GM18868 (cell line): Measurements from ENCODE around the gene UBASH3A.
"Not testable (repeated sequence)": the region's sequence is repeated elsewhere in the genome, so short reads cannot be mapped to it uniquely, and the experiment has no call there.

ENCODE experiments used
- ATAC-seq: cut with Tn5 transposase; IDR thresholded peaks from one replicate; pipeline ENCODE4 v1.9.1; 2021; ENCODE audit warnings: mild to moderate bottlenecking, moderate library complexity; ENCODE audit not compliant: unreplicated experiment

Gene UBASH3A

DNA sequence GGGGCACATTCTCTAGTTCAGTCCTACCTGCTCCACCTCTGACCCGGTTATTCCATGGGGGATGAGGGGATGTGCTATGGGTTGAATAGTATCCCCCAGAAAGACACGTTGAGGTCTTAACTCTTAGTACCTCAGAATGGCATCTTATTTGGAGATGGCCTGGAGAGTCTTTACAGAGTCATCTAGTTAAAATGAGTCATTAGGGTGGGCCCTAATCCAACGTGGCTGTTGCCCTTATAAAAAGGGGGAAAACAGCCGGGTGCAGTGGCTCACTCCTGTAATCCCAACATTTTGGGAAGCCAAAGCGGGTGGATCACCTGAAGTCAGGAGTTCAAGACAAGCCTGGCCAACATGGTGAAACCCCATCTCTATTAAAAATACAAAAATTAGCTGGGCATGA, 13.5 kb upstream of the UBASH3A start:
- ATAC-seq: no peak

DNA sequence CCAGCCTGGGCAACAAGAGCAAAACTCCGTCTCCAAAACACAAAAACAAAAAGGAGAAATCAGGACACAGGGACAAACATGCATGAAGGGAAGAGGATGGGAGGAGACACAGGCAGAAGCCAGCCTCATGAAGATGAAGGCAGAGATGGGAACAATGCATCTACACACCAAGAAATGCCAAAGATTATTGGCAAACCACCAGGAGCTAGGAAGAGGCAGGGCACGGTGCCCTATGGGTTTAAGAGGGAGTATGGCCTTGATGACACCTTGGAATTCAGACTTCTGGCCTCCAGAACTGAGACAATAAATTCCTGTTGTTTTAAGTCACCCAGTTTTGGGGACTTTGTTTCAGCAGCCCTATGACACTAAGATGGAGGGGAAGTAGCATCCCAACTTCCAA, 13.0 kb upstream of the UBASH3A start:
- no peak for ATAC-seq

GRCh38 chr21:42391297-42391696, 12.4 kb upstream of the UBASH3A start:
- ATAC-seq: no peak

- ATAC-seq: peak; percentile 75
Observed at GRCh38 chr21:42392731-42393442, 10.8 kb upstream of the UBASH3A start.

GRCh38 chr21:42393443-42393950, 10.2 kb upstream of the UBASH3A start:
- no peak for ATAC-seq

DNA sequence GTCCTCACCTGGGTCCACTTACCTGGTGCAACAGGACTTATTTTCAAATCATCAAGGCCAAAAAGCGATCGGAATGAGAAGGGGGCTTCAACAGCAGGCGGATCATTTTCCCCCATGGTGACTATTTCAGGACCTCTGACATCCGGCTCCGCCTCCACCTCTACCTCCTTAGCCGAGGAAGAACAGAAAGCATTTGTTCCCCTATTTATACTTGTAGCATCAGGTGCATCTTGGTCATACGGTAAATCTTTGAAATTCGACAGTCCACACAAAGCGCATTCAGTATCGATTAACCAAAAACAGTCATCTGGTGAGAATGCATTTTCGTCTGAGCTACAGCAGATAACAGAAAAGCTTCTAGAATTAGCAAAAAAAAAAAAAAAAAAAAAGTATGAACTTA, 8.4 kb upstream of the UBASH3A start:
- no peak for ATAC-seq

DNA sequence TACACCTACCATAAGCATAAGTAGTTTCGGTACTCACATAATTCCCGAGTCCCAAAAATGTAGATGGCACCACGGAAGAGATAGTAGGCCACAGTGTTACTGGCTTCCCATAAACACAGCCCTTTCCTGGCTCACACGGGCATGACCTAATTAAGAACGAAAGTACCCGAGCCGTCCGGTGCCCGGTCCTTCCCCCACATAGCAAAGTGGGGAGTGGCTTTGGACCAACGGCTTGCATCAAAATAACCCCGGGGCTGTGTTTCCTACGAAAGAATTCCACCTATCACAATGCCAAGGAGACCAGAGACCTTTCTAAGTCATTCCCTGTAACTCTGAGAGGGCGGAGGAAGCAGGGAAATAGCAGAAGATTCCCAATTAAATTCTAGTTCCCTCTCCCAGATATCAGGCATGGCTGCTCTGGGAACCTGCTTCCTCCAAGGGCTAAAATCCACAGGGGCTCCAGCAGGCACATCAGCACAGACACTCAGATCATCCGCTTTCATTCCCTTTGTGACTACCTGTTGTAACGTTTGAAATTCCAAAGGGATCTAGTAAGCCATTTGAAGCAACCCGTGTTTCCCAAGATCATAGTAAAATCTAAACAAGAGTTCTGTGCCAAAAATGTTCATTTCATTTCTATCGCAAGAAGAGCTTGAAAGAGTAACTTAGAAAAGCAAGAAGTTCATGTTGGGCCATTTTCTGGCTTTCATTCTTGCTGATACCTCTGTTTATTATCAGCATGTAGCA, 7.6 kb upstream of the UBASH3A start, which contains the start of gene TMPRSS3:
Gene TMPRSS3, minus strand, starts transcription at position 148 of the 747 bp plus-strand sequence. CDS start 635 bp downstream, outside the sequence.
- no peak for ATAC-seq

GRCh38 chr21:42396799-42397745, 6.6 kb upstream of the UBASH3A start:
- no peak for ATAC-seq

- ATAC-seq: no peak
Observed at GRCh38 chr21:42397746-42398394, 5.8 kb upstream of the UBASH3A start.

DNA sequence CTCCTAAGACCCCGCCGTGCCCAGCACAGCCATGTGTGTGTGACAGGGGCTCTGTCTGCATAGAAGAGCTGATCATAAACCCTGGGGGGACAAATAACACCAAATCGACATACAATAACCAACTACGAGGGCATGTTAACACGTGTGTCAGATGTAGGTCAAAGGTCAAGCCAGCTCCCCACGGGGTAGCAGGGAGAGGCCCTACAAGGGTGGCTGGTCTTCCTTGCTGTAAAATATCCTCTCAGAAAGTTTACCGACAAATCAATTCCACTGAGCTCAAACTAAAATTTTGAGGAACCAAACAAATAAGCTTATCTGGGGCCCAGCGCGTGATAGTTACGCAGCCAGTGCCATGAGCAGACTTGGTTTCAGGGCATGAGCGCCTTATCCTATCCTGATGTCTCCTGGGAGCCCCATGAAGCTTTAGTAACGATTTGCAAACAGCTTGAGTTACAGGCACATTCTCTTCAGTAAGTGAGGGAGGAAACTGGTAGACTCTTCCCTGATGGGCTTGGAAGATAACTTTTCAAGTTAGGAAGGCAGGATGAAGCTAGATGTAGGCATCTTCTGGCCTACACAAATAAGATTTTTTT, 5.2 kb upstream of the UBASH3A start:
- no peak for ATAC-seq

GRCh38 chr21:42400525-42400924, 3.2 kb upstream of the UBASH3A start:
- peak; percentile 49 for ATAC-seq

DNA sequence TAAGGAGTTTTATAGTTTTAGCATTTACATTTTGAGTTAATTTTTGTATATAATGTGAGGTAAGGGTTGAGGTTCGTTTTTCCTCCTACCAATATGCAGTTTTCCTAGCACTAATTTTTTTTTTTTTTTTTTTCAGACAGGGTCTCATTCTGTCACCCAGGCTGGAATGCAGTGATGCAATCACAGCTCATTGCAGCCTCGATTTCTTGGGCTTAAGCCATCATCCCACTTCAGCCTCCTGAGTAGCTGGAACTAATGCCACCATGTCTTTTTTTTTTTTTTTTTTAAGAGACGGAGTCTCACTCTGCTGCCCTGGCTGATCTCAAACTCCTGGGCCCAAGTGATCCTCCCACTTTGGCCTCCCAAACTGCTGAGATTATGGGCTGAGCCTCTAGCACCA, 2.5 kb upstream of the UBASH3A start:
- ATAC-seq: no peak

- no peak for ATAC-seq
Observed at GRCh38 chr21:42401820-42402251, 1.9 kb upstream of the UBASH3A start.

GRCh38 chr21:42404539-42404938, 837 bp downstream of the UBASH3A start:
- ATAC-seq: no peak

GRCh38 chr21:42405064-42406013, 1.6 kb downstream of the UBASH3A start:
- no peak for ATAC-seq

GRCh38 chr21:42406201-42406621, 2.5 kb downstream of the UBASH3A start:
- ATAC-seq: no peak

- no peak for ATAC-seq
Observed at GRCh38 chr21:42406866-42407265, 3.2 kb downstream of the UBASH3A start.

DNA sequence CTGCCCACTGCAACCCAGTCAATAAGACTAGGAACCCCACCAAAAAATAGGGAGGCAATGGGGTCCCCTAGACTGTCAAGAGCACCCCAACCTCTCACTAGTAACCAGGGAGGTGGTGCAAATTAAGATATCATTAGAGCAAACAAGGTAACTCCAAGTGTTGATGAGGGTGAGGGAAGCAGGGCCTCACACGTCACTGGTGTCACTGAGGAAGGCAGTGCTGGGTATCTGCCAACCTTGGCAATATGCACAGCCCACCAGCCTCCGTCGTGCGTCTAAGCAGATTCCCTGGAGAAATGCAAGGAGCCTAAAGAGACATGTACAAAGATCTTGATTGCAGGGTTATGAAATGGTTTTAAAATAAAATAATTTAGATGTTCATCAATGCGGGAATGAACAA, 3.8 kb downstream of the UBASH3A start:
- no peak for ATAC-seq

- ATAC-seq: not testable (repeated sequence)
Observed at GRCh38 chr21:42408718-42409117, 5.0 kb downstream of the UBASH3A start.
